ENCODE results near the gene UBE2N.
"Not testable (repeated sequence)": the region's sequence is repeated elsewhere in the genome, so short reads cannot be mapped to it uniquely, and the experiment has no call there.

Gene UBE2N

DNA sequence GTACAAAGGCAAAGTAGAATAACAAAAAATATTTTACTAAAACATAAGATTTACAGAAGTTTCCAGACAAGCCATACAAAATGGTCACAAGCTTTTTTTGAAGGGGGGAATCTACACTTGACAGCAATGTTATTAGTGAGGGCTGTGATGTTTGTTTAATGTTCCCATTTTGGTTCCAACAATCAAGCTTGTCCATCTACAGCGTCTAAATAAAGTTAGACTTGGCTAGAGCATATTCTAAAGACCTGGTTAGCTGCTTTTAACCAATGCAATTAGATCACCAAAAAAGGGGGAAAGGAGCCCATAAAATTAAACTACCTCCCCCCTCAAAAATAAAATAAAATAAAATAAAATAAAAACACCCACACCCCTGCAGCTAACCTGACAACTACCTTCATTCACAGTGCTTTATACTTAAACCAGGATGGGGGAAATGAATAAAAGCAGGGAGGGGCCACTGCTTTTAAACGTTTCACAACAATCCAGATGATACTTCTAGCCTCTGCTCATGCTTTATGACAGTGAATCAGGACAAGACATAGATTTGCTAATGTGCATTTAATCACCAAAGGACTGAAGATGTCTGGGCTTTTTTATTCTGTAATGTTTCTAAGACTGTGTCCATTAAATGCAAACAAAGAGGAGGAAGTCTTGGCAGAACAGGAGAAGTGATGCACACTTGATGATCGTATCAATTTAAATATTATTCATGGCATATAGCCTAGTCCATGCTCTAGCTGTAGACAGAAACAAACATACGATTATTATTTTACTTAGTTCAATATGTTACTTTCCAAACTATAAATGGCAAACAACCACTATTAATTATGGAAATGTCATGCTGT lies 32.2 kb downstream of the UBE2N start:
- DNase-seq = not testable (repeated sequence)

DNA sequence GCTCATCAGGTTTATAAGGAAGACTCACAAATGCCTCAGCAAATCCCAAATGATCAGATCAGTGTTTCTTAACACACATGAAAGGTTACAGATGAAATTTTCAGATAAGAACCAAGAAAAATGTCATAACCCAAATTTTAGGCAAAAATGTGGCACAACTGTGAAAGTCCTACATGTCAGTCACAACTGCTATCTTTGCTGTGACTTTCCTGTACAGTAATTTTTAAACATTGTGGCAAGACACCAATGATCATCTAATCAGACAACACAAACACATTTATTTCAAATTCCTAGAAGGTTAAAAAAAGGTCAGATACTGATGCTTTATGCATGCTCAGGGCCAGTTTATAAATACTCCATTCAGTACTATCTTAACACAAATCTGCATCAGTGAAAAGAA lies 32.9 kb downstream of the UBE2N start:
- DNase-seq = no peak

DNA sequence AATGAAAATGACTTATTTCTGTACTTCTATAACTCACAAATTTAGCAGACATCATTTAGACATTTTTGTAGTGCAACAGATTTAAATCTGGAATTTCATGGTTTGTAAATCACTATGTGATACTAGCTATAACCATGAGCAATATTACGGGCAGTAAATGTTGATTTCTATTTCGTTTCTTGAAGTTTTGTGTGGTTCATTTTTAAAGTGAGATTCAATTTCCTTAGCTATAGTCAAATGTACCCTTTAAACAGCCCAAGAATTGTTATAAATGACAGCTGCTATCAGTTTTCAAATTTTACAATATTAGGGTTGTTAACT lies 33.8 kb downstream of the UBE2N start:
- no peak for DNase-seq

DNA sequence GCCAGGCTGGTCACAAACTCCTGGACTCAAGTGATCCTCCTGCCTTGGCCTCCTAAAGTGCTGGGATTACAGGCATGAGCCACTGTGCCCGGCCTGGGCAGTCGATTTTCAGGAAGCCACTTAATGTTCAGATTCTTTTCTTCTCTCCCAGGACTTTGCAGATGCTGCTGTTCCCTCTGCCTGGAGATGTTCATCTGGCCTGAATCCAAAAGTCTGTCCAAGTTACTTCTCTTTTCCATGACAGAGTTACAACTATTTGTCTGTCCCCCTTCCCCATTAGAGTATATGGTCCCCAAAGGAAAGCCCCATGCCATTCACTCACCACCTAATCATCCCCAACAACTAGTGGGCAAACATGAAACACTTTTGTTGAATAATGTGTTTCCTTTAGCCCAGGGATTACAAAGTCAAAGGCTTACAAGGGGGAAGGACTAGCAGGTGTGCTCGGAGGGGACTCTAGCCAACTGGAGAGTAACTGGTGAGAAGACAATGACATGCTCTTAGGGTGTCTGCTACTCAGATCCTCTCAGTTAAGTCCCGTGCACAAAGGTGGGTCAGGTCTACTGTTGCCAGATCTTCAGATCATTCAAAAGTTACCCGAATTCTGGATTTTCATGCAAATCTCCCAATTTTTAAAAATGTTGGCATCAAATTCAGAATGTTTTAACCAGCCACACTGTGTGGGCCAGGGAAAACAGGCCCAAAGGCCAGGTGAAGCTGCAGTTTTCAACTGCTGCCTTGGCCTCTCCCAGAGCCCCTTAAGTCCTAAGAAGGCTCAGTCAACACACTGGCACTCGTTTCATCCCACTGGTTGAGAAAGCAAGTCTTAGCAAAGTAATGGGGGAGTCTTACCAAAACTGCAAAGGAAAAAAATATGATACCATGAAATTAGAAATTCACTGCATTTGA lies 34.4 kb downstream of the UBE2N start:
- no peak for DNase-seq

DNA sequence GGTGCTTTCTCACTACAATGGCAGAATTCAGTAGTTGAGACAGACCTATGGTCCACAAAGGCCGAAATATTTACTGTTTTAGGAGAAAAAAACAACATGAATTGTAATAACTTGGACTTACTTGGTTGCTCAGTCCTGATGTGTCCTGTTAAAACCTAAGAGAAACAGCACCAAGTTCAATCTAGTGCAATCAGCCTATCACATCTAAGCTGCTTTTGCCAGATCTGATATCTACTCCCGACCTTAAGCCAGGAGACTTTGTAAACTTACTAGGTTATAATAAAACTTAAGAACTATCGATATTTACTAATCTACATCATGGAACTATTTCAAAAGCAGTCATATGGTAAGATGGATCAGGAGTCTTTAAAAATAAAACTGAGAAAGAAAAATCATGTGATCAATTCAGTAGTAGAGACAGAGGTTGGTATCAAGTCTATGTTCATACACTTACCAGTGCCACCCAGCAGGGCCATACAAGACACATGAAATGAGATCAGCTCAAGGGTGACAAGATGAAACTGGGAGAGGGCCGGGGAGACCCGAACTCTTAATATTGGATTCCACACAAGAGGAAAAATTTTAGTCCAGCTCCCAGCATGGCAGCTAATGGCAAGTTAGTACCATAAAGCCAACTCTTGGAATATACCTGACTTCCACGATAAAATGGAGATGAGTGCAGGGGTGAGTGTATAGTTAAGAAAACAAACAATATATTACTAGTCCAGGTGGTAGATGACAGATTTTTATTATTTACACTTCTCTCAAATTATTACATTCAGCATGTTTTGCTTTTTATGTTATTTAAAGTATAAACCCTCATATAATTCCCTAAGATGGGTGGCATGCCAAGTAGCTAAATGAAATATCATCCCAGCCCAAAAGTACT lies 36.5 kb downstream of the UBE2N start:
- DNase-seq = no peak

DNA sequence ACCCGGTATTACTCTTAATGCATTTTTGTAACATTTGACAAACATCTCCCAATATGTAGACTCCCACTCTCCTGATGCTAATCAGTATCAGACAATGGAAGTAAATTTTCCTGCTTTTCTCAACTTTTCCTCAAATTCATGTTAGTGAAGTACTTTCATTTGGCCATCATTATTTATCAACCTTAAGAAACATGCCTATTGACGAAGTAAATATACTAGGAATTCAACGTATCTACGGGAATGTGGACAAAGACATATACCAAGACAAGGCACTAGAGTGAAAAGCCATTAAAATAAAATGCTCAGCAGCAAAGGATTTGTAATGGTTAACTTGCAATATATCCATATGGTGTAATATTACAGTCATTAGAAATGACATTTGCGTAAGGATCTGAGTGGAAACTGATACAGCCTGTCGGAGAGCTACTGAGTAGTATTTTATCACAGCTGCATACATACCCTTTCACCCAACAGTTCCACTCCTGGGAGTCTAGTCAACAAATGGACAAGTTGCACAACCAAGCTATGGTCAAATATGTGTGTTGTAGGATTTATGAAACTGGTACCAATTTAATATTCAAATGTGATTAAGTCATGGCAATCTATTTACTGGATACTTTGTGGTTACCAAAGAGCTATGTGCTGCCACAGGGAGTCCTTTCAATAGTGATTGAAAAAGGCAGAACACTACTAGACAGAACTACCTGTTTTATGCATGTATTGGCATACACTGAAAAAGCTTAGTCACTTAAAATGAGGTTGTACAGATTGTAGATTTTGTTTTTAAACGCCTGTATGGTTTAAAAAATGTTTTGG lies 37.6 kb downstream of the UBE2N start:
- DNase-seq = no peak

DNA sequence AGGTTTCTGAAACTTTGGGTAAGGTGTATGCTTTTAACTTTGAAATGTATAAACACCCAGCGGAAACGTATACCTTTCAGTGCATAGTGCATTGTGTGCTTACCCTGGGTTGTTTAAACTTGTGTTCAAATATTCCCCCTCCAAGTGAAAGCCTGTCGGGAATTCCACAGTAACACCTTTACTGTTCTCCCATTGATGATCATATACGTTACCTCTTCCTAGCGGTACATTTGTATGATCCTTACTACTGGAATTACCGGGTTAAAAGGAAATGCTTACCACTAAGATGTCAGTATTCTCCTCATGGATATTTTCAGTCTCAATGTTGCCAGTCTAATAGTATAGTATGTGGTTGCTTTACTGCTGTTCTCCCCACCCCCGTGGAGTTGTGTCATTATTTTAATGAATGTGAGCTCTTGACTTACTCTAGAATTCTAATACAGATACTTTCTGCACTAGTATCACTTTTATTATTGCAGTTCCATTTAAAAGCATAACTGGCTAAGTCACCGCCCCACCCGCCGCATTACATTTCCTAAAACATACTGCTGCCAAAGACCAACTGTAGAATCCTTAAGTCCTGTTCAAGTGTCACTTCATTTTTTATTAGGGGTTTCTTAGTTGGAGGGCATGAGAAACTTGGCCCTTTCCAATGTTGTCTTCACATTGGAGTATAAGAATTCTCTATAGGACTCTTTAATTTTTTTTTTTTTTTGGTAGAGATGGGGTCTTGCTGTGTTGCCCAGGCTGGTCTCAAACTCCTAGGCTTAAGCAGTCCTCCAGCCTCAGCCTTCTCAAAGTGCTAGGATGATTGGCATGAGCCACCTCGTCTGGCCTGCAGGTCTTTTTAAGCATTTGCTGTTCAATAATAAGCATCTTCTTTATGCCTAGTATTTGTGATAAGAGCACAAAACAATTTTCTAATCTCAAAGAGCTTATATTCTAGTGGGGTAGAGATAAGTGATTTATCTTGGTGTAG lies 39.1 kb downstream of the UBE2N start:
- no peak for DNase-seq

DNA sequence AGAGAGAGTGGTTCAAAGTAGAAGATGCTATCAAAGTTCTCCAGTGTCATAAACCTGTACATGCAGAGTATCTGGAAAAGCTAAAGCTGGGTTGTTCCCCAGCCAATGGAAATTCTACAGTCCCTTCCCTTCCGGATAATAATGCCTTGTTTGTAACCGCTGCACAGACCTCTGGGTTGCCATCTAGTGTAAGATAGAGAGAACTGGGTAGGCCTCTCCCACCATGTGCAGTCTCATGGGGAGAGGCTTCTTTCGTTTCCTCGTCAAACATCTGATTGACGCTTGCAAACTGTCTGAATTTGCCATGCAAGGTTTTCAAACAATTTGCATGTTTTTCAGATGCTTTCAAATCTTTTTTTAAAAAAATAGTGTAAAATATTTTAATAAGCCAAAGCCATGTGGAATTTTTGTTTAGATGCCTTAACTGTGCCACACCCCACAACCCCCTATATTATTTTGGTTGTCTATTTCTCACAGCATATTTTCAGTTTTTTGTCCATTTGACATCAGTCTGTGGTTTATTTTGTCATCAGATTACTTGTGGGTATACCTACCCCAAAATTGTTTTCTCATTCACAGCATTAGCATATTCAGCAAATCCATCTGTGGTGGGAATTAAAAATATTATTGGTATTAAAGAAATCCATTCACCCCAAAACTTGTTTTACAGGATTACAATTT lies 42.4 kb downstream of the UBE2N start:
- DNase-seq = not testable (repeated sequence)

DNA sequence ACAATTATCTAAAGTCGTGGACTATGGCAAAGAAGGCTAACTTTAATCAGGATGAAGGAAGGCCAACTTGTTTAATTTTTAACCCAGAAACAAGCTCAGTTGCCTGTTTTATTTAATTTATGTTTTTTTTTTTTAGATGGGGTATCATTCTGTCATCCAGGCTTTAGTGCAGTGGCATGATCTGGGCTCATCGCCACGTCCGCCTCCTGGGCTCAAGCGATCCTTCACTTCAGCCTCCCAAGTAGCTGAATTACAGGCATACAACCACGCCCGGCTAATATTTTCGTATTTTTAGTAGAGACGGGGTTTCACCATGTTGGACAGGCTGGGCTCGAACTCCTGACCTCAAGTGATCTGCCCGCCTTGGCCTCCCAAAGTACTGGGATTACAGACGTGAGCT lies 44.3 kb downstream of the UBE2N start:
- DNase-seq = no peak

DNA sequence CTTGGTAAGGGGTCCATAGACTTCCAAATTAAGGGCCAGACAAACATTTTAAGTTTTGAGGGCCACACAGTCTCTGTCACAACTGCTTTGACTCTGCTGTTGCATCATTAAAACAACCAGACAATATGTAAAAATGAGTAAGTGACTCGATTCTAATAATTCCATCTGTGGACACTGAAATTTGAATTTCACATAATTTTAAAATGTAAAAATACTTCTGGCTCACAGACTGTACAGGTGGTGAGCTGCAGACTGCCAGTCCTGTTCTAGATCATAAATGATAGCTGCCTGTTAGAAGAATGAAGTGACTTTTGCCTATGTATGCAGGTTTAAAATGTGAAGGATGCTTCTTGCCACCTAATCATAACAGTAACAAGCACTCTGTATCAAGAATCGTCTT lies 48.3 kb downstream of the UBE2N start:
- DNase-seq = no peak

DNA sequence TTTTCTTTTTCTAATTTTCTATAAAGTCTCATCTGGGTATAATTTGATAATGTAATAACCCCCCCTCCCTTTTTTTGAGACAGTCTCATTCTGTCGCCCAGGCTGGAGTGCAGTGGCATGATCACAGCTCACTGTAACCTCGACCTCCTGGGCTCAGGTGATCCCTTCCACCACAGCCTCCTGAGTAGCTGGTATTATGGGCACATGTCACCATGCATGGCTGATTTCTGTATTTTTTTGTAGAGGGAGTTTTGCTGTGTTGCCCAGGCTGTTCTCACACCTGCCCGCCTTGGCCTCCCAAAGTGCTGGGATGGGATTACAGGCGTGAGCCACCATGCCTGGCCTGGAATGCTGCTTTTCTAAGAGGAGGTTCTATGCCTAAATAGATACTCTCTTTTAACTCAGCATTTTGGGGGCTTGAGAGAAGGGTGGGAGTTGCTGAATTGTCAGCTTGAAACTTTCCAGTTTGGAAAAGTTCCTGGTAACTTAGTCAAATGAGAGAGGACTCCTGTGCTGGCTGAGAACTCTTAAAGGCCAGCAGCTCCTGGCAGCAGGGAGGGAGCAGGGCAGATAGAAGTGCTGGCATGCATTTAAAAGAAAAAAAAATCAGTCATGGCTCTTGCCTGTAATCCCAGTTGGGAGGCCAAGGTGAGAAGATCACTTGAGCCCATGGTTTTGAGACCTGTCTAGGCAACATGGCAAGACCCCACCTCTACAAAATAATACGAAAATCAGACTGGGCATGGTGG lies 51.0 kb downstream of the UBE2N start:
- no peak for DNase-seq

DNA sequence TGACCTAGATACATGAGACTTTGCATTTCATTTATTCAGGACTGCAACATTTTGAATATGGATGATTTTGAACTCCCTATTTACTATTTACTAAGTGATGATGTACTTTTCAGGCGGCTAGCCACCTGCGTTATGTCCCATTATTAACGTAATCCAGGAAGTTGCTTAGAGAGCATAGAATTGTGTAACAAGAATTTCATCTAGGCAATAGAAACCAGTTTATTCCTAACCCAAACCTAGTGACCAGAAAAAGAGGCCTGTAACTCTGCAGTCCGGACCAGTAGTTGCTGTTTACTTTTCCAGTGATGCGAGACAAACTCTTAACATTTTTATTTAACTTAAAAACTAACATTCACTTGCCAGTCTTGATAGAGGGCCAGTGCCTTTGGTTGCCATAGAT lies 51.7 kb downstream of the UBE2N start:
- DNase-seq = no peak

DNA sequence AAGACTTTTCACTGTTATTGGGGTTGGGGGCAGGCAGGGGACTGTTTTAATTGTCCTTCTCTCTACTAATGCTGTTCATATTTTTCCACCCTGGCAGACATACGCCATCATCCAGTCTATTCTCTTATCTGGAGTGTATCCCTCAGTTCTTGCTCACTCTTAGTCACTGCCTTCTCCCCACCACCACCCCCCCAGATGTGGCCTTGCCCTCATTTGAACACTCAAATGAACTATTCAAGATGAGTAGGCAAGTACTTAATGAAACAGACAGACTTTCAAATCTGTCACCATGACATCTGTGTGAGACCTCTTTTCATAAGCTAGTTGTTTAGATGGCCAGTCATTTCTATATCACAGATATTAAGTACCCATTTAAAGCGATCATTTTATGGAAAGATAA lies 54.0 kb downstream of the UBE2N start:
- no peak for DNase-seq

DNA sequence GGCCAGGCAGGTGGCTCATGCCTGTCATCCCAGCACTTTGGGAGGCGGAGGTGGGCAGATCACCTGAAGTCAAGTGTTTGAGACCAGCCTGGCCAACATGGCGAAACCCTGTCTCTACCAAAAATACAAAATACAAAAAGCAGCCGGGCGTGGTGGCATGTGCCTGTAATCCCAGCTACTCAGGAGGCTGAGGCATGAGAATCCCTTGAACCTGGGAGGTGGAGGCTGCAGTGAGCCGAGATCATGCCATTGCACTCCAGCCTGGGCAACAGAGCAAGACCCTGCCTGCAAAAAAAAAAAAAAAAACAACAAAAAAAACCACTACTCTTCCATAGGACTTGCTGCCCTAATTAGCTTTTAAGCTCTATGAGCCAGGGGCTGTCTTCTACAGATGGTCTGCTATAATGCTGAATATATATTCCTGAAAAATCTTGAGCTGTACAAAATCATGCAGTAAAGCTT lies 59.7 kb downstream of the UBE2N start:
- not testable (repeated sequence) for DNase-seq

DNA sequence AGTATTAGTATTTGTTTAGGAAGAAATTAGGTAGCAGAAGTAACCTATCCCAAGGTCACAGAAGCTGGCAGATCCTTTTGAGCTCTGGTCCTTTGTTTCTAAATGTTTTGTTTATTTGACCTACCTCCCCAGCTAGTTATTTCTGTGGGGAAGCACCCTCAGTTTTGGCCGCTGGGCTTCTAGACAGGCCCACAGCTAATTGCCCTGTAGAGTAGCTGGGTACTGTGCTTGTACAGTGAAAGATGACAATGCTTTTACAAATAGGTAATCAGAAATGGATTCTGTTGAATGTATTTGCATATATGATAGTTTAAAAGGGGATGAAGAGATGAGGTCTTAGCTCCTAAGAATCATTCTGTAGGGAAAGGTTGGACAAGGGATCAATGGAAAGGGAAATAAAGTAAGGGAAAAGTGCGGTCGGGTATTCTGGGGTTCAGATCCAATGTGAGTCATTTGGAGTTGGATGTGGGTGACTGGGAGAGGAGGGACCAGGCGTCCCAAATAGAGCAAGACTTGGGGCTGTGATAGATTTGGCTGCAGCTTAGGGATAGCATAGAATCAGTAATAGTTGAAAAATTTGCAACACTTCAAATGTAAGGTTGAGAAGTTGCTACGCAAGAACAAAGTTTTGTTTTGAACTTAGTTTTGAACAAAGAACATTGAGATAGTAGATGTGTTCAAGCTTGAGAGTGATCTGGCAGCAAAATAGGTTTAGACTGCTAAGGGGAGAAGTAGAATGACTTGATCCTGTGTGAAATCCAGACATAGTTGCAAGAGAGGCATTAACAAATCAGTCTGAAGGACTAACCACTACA lies 60.4 kb downstream of the UBE2N start:
- no peak for DNase-seq

DNA sequence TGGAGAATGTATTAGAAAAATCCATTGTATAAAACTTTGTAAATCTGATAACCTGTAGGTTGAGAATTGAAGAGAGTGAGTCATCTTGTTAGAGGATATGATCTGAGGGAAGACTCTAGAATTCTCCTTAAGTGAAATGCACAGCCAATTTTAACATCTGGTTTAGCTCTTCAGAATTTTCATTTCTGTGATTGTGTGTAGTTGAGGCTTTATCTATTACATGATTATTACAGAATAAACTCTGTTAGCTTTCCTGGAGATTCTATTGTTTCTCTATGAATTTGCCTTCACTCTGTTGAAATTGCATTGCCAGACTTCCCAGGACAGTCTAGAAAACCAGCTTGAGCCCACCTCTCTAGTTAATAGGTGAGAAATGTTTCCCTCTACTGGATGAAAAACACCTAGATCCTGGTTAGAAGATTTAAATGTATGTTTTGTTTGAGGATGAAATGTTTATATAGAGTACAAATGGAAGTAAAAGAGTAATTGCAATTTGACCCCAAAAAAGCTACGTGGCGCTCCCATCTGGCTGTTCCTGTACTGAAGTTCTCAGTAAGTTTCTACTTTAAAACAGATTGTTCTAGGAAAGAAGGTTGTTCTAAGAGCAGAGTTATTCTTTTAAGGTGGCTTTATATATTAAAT lies 61.1 kb downstream of the UBE2N start:
- peak; percentile 21 for DNase-seq

DNA sequence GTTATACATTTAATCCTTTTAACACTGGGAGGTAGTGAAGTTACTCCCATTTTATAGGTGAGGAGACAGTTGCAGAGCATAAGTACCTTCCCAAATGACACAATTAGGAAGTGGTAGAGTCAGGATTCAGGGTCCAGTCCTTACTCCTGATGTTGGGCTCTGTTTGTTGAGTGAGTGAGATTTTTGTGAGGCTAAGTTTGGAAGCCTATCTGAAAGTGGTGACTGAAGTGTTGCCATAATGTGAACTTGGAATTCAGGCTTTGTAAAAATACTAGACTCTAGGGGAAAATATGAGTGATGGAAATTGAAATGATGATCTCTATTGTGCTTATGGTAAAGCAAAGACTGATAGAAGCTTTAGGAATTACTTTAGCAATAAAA lies 61.8 kb downstream of the UBE2N start:
- no peak for DNase-seq

DNA sequence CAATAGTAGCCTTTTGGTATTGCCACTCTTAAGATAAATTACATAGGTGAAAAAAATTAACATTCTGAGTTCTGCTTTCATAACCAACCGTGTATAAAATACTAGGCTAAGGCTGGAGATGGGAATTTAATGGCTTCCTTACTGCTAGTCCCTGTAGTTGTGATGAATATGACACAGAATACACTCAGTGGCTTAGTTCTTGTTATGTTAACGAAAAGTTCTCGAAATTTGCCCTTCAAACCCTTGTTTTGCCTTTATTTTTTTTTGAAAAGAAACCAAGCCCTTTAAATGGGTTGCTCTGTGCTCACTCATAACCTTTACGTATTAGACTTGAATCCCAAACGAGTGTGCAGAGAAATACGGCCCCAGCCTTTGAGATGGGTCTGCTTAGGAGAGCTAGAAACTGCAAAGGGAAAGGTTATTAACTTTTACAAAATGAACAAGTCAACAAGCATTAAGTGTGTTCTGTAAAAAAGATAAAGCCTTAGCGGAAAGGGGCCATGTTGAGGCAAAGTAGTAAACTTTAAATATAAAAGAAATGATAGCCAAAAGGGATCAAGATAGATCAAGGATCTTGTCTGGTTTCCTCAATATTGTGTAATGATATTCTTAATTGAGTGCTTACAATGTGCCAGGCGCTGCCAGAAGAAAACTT lies 62.3 kb downstream of the UBE2N start:
- no peak for DNase-seq
